ENCODE measurements around the gene ACTR1B.

The ACTR1B gene

DNA sequence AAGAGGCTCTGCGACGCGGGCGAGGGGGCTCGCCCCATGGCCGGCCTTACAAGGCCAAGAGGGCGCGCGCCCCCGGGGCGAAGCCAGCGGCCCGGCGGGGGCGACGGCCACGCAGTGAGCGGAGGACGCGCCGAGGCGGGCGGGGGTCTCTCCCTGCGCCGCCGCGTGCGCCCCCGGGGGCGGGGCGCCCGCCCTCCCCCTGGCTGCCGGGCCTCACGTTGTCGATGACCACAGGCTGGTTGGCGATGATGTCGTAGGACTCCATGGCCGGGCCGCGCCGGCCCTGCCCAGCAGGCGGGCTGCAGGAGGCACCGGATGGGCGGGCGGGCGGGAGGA lies 250 bp downstream of the ACTR1B start:
- in situ Hi-C loops (cut with HindIII; ENCODE audit: low sequenced_read_pairs): no loop called here
- TF ChIP-seq, protein P1, sequence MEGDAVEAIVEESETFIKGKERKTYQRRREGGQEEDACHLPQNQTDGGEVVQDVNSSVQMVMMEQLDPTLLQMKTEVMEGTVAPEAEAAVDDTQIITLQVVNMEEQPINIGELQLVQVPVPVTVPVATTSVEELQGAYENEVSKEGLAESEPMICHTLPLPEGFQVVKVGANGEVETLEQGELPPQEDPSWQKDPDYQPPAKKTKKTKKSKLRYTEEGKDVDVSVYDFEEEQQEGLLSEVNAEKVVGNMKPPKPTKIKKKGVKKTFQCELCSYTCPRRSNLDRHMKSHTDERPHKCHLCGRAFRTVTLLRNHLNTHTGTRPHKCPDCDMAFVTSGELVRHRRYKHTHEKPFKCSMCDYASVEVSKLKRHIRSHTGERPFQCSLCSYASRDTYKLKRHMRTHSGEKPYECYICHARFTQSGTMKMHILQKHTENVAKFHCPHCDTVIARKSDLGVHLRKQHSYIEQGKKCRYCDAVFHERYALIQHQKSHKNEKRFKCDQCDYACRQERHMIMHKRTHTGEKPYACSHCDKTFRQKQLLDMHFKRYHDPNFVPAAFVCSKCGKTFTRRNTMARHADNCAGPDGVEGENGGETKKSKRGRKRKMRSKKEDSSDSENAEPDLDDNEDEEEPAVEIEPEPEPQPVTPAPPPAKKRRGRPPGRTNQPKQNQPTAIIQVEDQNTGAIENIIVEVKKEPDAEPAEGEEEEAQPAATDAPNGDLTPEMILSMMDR (IDR thresholded peaks at IDR 0.05; ENCODE audit: low read depth, low read length, missing control alignments): no peak
- peak overlapping the region; percentile 70 for H3K4me3 ChIP-seq (ENCODE audit: low read depth, low read length)
- no peak for DNase-seq (ENCODE audit: low read depth)

DNA sequence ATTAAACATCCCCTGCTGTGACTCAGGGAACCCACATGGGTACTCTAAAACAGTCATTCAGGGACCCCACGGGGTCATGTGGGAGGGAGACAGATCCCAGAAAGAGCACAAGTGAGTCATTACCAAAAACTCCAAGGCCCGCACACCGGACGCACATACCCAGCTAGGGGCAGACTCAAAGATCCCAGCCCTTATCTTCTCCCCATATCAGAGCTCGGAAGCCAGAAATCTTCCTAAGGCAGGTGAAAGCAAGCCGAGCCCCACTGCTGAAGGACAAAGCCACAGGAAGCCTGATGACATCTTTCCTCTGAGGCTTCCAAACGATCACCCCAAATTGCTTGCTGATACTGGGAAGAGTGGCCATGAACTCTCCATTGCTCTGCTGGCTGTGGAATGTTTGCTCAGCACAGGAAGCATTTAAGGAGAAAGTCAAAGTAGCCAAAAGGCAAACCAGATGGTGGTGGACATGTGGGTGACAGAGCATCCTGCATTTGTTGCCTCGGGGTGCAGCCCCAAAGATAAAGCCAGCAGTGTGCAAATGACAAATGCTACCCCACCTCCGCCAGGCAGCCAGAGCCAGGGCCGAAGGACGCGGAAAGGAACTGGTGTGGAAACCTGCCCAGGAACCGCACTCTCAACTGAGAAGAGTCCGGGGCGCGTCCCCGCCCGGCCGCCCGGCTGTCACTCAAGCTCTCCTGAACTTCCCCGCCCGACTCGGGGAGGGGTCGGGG lies 784 bp downstream of the ACTR1B start:
- peak; percentile 27 for DNase-seq (ENCODE audit: low read depth)
- in situ Hi-C loops (cut with HindIII; ENCODE audit: low sequenced_read_pairs): no loop called here
- H3K4me3 ChIP-seq (ENCODE audit: low read depth, low read length): peak overlapping the region; percentile 70
- TF ChIP-seq, protein P1 (IDR thresholded peaks at IDR 0.05; ENCODE audit: low read depth, low read length, missing control alignments): no peak

DNA sequence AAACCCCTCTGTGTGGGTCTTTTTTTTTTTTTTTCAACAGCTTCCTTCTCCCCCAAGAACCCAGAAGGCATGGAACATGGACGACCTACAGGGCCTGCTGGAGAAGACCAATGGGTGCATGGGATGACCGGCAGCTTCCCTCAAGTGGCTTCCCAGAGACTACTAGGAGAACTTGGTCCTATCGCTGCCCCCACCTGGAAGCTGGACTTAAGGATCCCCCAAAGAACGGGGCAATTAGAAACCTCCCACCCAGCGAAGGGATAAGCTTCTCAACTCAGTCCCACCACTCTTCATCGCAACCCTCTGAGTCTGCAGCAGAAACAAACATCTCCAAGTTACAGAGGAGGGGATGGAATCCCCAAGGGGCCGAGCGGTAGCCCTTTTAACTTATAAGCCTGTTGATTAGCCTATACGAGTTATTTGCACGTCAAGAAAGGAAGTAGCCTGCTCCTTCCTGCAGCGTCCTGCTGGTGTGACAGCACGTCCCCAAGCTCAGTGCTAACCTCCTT lies 1.4 kb downstream of the ACTR1B start:
- DNase-seq (ENCODE audit: low read depth): no peak
- TF ChIP-seq, protein P1 (IDR thresholded peaks at IDR 0.05; ENCODE audit: low read depth, low read length, missing control alignments): no peak
- in situ Hi-C loops (cut with HindIII; ENCODE audit: low sequenced_read_pairs): no loop called here
- H3K4me3 ChIP-seq (ENCODE audit: low read depth, low read length): peak overlapping the region; percentile 70

DNA sequence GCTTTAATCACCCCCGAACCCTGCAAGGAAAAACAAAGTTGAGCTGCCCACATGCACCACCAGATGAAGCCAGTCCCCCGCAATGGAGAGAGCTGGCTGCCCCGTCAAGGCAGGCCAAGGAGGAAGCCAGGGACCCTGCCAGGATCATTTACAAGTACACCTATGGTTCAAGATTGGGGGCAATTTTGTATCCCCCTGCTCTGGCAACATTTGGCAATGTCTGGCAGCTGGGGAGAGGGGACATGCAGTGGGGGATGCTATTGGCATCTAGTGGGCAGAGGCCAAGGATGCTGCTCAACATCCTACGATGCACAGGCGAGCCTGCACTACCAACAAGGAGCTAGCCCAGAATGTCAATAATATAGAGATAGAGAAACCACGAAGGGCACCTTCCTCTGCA lies 1.9 kb downstream of the ACTR1B start:
- TF ChIP-seq, protein P1 (IDR thresholded peaks at IDR 0.05; ENCODE audit: low read depth, low read length, missing control alignments): no peak
- peak overlapping the region; percentile 70 for H3K4me3 ChIP-seq (ENCODE audit: low read depth, low read length)
- no peak for DNase-seq (ENCODE audit: low read depth)
- in situ Hi-C loops (cut with HindIII; ENCODE audit: low sequenced_read_pairs): no loop called here

DNA sequence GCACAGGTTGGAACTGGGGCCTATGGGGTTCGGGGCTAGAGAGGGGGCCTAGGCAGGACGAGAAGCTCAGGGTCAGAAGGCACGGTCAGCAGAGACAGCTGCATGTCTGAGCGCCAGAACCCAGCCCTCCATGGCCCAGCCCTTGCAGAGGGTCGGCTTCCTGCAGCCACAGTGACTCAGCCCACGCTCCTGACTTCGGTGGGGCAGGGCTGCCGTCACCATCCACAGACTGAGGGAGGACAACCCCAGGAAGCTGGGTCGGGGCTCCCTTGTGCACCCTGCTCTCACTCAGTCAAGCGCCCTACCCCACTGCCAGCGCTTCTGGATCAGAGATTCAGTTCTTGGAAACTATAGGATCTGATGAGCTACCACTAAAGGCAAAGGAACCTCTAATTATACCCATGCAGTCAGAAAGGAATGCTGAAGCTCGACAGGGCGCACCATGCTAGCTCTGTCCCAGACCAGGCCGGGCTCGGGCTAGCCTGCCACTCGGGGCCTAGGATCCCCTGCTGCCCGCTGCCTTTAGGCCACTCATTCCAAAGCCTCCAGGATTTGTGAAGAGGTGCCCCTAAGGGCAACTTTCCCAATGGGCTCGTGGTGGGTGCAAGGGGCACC lies 3.0 kb downstream of the ACTR1B start:
- TF ChIP-seq, protein P1 (IDR thresholded peaks at IDR 0.05; ENCODE audit: low read depth, low read length, missing control alignments): no peak
- no peak for DNase-seq (ENCODE audit: low read depth)
- in situ Hi-C loops (cut with HindIII; ENCODE audit: low sequenced_read_pairs): no loop called here
- no peak overlapping the region for H3K4me3 ChIP-seq (ENCODE audit: low read depth, low read length)

DNA sequence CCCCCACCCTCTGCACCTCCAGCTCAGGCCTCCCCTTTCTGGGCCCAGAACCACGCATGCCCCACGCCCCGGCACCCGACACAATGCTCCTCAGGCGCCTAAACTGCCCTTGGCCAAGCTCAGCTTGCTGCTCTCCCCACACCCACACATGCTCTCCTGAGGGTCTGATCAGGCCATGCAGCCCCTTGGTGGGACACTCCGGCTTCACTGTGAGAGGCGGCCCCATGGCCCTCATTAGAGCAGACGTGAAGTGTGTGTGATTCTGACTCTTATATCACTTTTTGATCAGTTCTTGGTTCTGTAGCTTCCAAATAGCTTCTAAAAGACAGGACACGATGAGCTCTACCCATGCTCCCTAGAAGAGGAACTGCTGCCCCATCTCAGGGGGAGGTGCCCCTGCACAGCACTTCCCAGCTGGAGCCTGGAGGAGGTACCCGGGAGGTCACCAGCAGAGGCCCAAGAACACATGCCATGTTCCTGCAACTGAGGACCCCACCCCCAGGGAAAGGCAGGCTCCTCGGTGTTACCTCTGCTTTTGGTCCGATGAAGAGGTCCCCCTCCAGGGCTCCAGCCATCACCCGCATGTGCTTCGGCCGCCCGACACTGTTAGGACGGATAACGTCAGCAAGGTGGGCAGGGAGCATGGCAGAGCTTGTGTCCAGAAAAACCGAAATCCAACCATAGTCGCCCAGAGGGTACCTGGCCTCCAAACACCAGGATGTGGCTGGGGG lies 3.6 kb downstream of the ACTR1B start:
- no peak for DNase-seq (ENCODE audit: low read depth)
- TF ChIP-seq, protein P1 (IDR thresholded peaks at IDR 0.05; ENCODE audit: low read depth, low read length, missing control alignments): no peak
- no peak overlapping the region for H3K4me3 ChIP-seq (ENCODE audit: low read depth, low read length)
- in situ Hi-C loops (cut with HindIII; ENCODE audit: low sequenced_read_pairs): no loop called here
